Measurements from ENCODE around the gene CLDN4.
"Not testable (repeated sequence)": the region's sequence is repeated elsewhere in the genome, so short reads cannot be mapped to it uniquely, and the experiment has no call there.

Gene CLDN4

GRCh38 chr7:73830681-73831583 is at the start of gene CLDN4:
TSS of gene CLDN4 (plus strand) at chr7:73830996. CDS start at chr7:73831202, 206 bp downstream.
- TF ChIP-seq CTCF (conservative IDR thresholded peaks at IDR 0.05; ENCODE audit: low read depth, low read length), result no peak
- no peak within 1 kb of the TSS for H3K4me3 ChIP-seq (ENCODE audit: low read length)

GRCh38 chr7:73786588-73786987 is 44.2 kb upstream of the CLDN4 start:
- H3K4me3 ChIP-seq (ENCODE audit: low read length), result no peak overlapping the region
- TF ChIP-seq CTCF (conservative IDR thresholded peaks at IDR 0.05; ENCODE audit: low read depth, low read length), result no peak
- no peak for DNase-seq (ENCODE audit: low read depth)

More at GRCh38 chr7:73830681-73831583, at the start of gene CLDN4:
- DNase-seq (ENCODE audit: low read depth), result no peak

- H3K4me3 ChIP-seq (ENCODE audit: low read length); DNase-seq (ENCODE audit: low read depth): not testable (repeated sequence)
Observed at GRCh38 chr7:73787786-73788048, 43.1 kb upstream of the CLDN4 start.

GRCh38 chr7:73789051-73789450 is 41.7 kb upstream of the CLDN4 start:
- TF ChIP-seq CTCF (conservative IDR thresholded peaks at IDR 0.05; ENCODE audit: low read depth, low read length), result no peak
- H3K4me3 ChIP-seq (ENCODE audit: low read length), result no peak overlapping the region
- no peak for DNase-seq (ENCODE audit: low read depth)

GRCh38 chr7:73791170-73791690 is 39.6 kb upstream of the CLDN4 start:
- DNase-seq (ENCODE audit: low read depth); H3K4me3 ChIP-seq (ENCODE audit: low read length): not testable (repeated sequence)

GRCh38 chr7:73795188-73795587 is 35.6 kb upstream of the CLDN4 start:
- not testable (repeated sequence) for H3K4me3 ChIP-seq (ENCODE audit: low read length); DNase-seq (ENCODE audit: low read depth)

GRCh38 chr7:73796656-73797055 is 34.1 kb upstream of the CLDN4 start:
- not testable (repeated sequence) for H3K4me3 ChIP-seq (ENCODE audit: low read length); DNase-seq (ENCODE audit: low read depth)

GRCh38 chr7:73797176-73797575 is 33.6 kb upstream of the CLDN4 start:
- not testable (repeated sequence) for H3K4me3 ChIP-seq (ENCODE audit: low read length); DNase-seq (ENCODE audit: low read depth)

GRCh38 chr7:73799282-73800141 is 31.3 kb upstream of the CLDN4 start:
- no peak for TF ChIP-seq CTCF (conservative IDR thresholded peaks at IDR 0.05; ENCODE audit: low read depth, low read length)

More at GRCh38 chr7:73799282-73800141, 31.3 kb upstream of the CLDN4 start:
- no peak for DNase-seq (ENCODE audit: low read depth)
- H3K4me3 ChIP-seq (ENCODE audit: low read length), result no peak overlapping the region

All from retinal pigment epithelial cell (primary cell).